ENCODE data around the gene ZNF496.
"Not testable (repeated sequence)": the region's sequence is repeated elsewhere in the genome, so short reads cannot be mapped to it uniquely, and the experiment has no call there.

ZNF496 gene

DNA sequence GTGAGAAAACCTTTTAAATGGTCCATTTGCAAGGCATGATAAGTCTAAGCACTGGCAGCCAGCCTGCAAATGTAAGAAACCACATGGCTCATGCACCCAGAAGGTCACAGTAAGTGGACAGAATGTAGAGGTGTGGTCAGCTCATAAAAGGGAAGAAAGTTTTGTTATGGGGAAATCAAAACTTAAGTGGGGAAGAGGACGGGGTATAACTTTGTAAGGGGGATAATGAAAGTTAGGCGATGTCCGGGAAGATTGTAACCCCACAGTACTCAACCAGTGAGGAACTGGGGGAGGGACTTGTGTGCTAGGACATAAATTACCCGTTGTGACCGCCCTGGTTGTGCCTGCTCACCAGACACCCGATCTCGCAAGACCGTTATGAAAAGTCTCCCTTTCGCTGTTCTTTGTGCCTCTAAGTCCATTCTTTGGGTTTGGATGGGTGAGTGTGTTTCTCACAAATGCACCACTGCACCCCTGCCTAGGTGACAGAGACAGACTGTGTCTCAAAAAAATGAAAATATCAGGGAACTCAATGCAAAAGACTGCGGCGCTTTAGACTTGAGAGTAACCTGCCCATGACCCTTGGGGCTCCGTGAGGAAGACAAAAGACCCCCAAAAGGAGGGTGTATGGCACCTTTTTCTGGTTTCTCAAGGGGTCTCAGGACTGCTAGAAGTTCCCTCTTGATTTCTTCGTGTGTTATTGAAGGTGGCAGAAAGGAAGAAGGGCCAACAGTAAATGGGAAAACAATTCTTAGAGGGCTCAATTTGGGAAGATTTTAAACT lies 28.6 kb upstream of the ZNF496 start:
- H3K4me3 ChIP-seq (ENCODE audit: low read length), result no peak overlapping the region
- no peak for DNase-seq (ENCODE audit: low read depth, low spot score)

DNA sequence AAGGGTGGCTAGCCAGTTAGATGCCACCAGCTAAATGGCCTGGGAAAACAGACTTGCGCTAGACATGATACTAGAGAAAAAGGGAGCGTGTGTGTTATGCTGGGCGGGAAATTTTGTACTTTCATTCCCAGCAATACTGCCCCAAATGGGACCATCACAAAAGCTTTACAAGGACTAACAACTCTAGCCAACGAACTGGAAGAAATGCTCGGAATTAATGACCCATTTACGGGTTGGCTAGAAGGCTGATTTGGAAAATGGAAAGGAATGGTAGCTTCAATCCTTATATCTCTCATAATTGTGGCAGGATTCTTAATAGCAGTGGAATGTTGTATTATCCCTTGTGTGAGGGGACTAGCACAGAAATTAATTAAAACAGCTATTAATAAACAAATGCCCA lies 27.9 kb upstream of the ZNF496 start:
- DNase-seq (ENCODE audit: low read depth, low spot score), result no peak
- H3K4me3 ChIP-seq (ENCODE audit: low read length), result no peak overlapping the region

DNA sequence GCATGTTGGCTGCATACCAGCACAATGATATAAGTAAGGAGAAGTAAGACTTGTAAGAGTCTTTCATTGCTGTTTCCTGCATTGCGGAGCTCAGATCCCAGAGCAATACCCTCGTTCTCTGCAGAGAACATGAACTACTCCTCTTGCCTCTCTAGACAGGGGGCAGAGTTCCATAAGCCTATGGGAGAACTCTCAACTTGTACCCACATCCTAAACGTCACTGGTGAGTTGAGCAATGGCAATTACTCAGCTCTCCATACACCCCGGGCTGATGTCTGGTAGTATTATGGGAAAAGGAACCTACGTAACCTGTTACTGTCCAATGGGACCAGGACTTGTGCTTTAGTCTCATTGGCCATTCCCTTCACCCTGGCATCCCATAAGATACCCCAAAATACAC lies 27.3 kb upstream of the ZNF496 start:
- H3K4me3 ChIP-seq (ENCODE audit: low read length), result no peak overlapping the region
- DNase-seq (ENCODE audit: low read depth, low spot score), result no peak

DNA sequence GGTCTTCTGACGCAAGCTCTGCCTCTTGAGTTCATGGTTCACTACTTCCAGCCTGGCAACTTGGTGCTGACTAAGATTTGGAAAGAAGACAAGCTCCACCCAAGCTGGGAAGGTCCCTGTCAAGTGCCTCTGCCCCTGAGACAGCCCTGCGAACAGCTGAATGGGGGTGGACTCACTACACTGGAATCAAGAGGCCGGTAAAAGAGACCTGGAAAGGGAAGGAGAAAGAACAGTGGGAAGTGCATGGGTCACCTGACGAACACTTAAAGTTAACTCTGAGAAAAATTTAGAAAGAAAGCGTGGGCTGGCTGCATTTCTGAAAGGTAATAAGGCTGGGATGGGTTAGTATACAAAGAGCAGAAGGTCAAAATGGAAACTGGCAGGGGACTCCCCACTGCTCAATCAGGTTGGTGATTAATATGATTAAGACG lies 26.1 kb upstream of the ZNF496 start:
- no peak for DNase-seq (ENCODE audit: low read depth, low spot score)
- no peak overlapping the region for H3K4me3 ChIP-seq (ENCODE audit: low read length)

DNA sequence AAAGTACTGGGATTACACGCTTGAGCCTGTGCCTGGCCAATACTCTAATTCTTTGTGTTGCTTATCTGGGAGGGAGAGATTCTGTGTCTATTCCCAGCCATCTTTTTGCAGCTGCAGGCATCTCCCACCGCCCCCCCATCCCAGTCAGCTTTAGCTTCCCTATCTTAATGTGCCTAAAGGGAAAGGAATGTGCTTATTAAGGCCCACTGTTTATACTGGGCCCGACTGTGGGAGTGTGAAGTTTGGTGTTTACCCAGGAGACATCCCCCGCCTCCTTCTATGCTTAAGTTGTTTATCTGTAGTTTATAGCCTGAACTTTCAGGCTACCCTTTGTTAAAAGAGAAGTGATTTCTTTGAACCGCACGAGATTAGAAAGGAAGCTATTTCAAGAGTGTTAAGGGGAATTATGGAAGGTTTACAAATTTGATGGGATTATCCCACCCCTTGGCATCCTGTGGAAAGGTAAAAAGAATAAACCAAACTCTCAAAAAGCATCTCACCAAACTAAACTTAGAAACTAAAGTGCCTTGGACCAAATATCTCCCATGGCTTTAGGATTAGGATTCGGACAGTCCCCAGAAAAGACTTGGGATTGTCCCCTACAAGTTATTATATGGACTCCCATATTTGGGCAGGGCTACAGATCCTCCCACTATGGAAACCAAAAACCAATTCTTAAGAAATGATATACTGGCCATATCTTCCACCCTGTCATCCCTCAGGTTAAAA lies 25.5 kb upstream of the ZNF496 start:
- no peak for DNase-seq (ENCODE audit: low read depth, low spot score)

DNA sequence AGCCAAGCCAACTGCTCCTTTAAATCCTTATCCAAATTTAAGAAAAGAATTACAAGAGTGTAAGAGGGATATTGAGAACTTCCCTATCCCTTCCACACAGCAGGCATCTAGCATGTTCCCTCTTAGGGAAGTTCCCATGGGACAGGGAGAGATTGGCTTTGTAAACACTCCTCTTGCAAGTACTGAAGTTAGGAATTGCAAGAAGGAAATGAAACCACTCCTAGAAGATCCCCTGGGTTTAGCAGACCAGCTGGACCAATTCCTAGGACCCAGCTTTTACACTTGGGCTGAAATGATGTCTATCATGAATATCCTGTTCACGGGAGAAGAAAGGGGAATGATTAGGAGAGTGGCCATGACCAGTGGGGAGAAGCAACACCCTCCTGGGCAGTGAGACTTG lies 23.5 kb upstream of the ZNF496 start:
- not testable (repeated sequence) for DNase-seq (ENCODE audit: low read depth, low spot score); H3K4me3 ChIP-seq (ENCODE audit: low read length)

More for the DNA sequence above, 25.5 kb upstream of the ZNF496 start:
- no peak overlapping the region for H3K4me3 ChIP-seq (ENCODE audit: low read length)

DNA sequence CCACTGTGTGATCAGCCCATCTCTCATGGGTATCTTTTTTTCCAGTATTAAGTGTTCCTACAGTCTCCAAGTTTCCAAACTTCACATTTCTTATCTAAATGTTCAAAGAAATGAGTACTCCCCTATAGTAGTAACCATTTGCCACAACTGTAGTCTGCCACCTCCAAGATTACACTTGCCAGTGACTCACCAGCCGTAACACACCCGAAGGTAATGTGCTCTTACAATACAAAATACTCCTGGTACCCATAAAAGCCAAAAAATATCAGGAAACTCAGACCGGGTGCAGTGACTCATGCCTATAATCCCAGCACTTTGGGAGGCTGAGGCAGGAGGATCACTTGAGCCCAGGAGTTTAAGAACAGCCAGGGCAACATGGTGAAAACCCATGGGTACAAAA lies 20.5 kb upstream of the ZNF496 start:
- H3K4me3 ChIP-seq (ENCODE audit: low read length), result no peak overlapping the region
- DNase-seq (ENCODE audit: low read depth, low spot score), result no peak

DNA sequence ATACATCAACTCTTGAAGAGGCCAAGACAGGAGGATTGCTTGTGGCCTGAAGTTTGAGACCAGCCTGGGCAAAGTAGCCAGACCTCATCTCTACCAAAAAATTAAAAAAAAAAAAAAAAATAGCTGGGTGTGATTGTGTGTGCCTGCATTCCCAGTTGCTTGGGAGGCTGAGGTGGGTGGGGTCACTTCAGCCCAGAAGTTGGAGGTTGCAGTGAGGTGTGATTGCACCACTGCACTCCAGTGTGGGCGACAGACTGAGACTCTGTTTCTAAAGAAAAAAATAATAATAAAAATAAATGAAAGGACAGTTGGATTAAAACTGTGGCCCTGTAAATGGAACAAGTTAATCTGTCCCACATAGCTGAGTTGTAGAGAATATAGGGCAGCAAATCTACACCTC lies 18.9 kb upstream of the ZNF496 start:
- no peak overlapping the region for H3K4me3 ChIP-seq (ENCODE audit: low read length)
- no peak for DNase-seq (ENCODE audit: low read depth, low spot score)

DNA sequence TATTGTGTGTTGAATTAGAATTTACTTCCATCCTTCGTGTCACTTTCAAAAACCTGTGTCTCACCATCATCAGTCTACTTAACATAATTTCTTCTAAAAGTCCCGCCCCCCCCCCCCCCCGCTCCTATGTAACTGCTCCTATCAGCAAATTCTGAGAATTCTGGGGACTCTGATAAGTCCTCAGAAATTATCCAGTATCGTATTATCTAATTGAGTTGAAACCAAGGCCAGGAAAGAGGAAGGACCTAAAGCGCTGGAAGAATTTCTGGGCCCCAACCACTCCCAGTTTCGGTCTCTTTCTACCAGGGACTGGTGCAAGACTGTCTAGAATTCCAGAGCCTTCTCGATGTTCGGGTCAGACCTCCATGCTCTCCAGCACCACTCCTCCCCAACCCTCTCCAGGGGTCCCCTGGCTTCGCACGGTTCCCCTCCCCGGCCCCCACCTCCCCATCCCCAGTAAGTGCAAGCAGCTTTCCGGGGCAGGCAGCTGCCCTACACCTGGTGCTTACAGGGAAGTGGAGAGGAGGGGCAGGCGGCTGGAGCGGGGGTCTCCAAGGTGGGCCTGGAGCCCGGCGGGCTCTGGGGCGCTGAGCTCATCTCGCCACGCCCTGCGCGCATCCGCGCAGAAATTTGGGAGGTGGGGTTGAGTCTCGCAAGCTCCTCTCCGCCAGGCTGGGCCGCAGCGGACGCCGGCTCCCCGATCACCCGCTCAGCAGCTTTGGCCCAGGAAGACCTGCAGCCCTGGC lies 16.0 kb upstream of the ZNF496 start:
- no peak overlapping the region for H3K4me3 ChIP-seq (ENCODE audit: low read length)
- no peak for DNase-seq (ENCODE audit: low read depth, low spot score)

DNA sequence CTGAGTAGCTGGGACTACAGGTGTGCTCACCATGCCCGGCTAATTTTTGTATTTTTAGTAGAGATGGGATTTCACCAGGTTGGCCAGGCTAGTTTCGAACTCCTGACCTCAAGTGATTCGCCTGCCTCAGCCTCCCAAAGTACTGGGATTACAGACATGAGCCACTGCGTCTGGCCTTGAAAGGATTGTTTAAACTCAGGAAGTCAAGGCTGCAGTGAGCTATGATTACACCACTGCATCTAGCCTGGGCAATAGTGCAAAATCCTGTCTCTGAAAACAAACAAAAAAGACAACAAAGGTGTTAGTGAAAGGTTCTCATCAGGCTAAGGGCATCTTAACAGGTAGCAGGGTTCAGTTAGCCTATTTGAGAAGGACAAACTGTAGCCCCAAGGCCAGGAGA lies 14.2 kb upstream of the ZNF496 start:
- no peak overlapping the region for H3K4me3 ChIP-seq (ENCODE audit: low read length)
- no peak for DNase-seq (ENCODE audit: low read depth, low spot score)

DNA sequence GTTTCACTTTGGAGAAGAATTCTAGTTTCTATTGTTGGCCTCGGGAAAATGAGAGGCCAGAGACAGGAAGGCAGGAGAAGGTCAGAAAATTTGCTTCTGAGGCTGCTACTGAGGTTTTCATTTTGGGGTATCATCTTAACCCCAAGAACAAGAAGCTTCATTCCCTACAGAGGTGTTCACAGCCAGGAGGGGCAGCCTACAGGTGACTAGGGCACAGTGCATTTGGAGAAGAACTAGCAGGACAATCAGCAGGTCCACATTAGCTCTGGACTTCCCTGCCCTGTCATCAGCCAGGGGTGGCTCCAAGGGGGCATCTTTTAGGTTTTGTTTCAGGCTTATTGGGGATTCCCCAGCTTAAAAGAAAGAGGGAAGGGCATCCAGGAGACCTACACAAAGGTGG lies 12.1 kb upstream of the ZNF496 start:
- no peak for DNase-seq (ENCODE audit: low read depth, low spot score)
- no peak overlapping the region for H3K4me3 ChIP-seq (ENCODE audit: low read length)

DNA sequence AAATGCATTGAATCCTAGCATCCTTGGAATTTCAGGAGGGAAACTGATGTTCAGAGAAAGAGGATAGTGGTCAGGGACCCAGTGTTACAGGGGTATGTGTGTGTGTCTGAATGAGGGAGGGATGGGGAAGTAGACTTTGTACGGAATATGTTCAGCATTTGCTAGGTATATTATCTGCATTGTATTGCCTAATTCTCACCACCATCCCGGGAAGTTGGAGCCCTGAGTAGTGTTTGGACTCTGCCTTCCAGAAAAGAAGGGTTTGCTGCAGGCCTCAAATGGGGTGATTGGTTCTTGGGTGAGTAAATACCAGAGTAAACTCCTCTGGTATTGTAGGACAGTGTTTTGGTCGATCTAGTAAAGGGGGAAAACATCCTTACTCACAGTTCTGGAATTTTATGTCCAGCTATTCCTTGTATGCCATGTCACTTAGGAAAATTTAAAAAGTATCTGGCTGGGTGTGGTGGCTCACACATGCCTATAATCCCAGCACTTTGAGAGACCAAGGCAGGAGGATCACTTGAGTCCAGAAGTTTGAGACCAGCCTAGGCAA lies 7.1 kb upstream of the ZNF496 start:
- no peak for DNase-seq (ENCODE audit: low read depth, low spot score)

DNA sequence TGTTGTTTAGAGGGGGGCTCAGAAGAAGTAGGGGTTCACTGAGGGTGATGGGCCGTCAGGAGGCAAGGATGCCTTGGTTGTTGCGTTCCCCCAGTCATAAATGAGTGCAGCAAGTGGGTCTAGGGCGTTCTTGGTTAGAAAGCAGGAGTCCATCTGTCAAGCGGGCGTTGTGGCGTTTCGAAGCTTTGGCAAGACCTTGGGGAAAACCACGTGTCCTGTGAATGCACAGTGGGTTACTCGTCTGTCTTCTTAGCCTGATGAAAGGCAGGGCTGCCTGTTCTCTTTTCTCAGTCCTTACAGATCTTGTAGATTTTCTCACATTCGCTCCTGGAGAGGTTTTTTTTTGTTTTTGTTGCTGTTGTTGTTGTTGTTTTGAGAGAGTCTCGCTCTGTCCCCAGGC lies 6.3 kb upstream of the ZNF496 start:
- no peak for DNase-seq (ENCODE audit: low read depth, low spot score)
- no peak overlapping the region for H3K4me3 ChIP-seq (ENCODE audit: low read length)

More for the DNA sequence above, 7.1 kb upstream of the ZNF496 start:
- no peak overlapping the region for H3K4me3 ChIP-seq (ENCODE audit: low read length)

DNA sequence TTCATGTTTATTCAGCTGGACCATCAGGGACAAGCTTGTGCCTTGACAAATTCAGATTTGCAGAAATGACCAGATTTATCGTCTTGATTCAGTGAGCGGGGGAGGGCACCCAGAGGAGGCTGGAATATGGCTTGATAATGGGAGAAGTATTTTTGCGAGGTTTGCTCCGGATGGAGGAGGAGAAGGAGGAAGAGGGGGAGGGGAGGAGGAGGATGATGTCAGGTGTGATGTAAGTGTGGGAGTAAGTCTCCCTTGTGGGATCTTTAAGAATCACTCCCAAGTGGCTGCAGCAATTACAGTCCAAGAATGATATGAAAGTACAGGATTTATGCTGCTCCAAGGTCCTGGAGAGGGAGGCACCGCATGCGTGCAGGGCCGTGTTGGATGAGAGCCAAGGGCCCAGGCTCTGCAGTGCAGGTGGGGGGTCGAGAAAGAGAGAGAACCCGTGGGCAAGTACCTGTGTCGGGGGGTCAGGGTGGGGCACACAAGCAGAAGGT lies 5.6 kb upstream of the ZNF496 start:
- no peak for DNase-seq (ENCODE audit: low read depth, low spot score)
- H3K4me3 ChIP-seq (ENCODE audit: low read length), result no peak overlapping the region

DNA sequence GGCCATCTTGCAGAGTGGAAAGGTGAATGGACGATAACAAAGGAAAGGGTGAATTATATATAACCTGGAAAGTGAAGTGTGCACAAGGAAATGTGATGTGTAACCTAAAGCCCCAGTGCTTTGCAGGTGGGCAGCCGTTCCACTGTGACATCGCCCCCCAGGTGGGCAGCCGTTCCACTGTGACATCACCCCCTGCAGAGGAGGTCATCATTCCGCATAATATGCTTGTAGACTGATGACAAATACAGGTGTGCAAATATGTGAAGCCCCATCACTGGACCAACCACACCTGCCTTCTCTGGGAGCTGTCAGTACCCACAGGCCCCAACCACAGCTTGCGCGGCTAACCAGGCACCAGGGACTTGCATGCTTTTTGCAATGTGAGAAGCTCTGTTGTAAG lies 4.7 kb upstream of the ZNF496 start:
- H3K4me3 ChIP-seq (ENCODE audit: low read length), result no peak overlapping the region
- no peak for DNase-seq (ENCODE audit: low read depth, low spot score)

DNA sequence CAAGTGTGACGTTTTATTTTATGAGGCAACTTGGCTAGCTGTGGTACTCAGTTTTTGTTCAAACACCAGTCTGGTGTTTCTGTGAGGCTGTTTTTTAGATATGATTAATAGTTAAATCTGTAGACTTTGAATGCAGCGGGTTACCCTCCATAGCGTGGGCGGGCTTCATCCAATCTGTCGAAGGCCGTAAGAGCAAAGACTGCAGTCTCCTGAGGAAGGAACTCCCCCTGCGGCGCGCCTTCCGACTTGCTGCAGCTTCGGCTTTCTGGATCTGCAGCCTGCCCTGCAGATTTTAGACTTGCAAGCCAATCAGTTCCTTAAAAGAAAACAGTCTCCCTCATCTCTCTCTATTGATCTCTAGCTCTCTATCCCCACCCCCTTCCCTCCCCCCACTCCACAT lies 4.2 kb upstream of the ZNF496 start:
- H3K4me3 ChIP-seq (ENCODE audit: low read length), result no peak overlapping the region
- no peak for DNase-seq (ENCODE audit: low read depth, low spot score)

DNA sequence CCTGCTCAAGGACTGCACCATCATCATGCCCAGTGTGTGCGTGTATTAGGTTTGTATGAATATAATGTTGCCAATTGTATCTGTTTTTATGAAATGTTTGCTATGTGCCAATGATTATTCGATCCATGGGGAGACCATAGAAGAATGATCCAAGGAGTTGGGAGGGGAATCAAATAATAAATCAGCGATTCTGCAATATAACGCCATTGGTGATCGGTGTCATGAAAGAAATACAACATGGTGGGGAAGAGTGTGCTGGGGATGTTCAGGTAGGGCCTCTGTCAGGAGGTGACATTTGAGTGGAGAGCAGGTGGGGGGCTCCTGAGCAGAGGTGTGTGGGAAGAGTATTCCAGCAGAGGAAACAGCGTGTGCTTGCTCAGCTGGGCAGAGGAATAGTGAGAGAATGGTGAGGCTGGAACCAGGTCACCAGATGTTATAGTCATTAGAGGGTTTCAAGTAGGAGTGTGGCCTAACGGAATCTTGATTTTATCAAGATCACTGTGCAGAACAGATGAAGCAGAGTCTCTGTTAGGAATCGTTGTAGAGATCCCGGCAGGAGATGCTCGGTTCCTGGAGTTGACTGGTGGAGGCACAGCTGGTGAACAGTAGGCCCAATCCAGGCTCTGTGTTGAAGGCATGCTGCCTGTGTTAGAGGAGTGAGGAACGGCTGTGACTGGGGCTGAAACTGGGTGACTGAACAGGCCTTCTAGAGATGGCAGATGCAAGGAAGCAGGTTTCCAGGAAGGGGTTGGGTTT lies 2.9 kb upstream of the ZNF496 start:
- DNase-seq (ENCODE audit: low read depth, low spot score), result no peak
- no peak overlapping the region; the same call in 1 of the 2 replicates for H3K4me3 ChIP-seq (ENCODE audit: low read length)

DNA sequence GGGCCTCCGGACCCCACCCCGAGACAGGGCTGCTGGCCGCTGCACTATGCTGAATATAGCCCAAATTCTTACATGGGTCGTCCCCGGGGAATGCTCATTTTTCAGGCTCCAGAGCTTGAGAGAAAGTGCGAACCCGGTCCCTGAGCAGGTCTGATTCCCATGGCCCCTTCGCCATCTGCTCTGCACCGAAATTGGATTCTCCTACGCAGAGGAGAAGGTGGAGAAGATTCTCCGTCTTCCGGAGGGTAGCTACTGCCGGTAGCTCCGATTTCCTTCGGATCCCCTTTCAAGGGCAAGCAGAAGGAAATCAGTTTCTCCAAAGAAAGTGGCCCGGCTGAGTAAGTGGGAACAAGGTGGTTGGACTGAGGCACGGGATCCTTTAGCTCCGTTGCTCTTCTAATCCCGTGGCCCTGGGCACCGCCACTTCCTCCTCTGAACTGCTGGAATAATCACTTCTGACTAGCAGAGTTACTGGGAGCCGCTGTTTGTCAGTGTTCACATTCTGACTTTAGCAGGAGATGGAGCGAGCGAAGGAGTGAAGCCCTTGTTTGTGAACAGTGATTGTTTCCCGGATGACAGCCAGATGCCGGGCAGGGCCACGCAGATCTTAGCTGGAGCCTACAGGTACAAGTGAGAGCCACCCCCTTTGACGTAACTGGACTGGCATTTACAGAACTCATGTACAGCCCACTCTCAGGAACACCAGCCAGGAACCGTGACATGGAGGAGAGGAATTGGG lies 1.1 kb upstream of the ZNF496 start:
- peak overlapping the region; percentile 80 for H3K4me3 ChIP-seq (ENCODE audit: low read length)

More for the DNA sequence above, 1.1 kb upstream of the ZNF496 start:
- no peak for DNase-seq (ENCODE audit: low read depth, low spot score)

All from Jurkat, Clone E6-1 (cell line).